Activated CD4-positive, alpha-beta T cell treated with anti-CD3 and anti-CD28 coated beads, Interleukin-2, amount 50 U/mL, for 4 hours (primary cell): ENCODE results near the gene ODC1.

ENCODE experiments used
- DNase-seq, 2 experiments: peaks; one replicate each; pipeline ENCODE4 v3.0.0-alpha.2; 2020

The ODC1 gene

DNA sequence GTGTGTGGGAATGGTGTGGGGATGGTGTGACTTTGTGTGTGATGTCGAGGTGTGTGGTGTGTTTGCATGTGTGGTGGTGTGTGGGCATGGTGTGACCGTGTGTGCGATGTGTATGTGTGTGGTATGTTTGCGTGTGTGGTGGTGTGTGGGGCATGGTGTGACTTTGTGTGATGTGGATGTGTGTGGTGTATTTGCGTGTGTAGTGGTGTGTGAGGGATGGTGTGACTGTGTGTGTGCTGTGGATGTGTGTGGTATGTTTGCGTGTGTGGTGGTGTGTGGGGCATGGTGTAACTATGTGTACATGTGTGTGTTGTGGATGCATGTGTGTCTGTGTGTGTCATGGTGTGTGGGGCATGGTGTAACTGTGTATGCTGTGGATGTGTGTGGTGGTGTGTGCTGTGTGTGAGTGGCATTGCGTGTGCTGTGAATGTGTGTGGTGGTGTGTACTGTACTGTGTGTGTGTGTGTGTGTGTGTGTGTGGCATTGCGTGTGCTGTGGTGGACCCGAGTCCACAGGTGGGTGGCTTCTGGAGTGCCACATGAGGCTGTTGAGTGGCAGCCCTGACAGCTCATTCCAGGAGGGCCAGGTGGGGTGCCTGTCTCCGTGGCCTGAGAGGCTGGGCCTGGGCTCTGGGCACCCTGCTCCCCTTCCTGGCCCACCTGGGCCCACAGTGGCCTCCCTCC, 14.7 kb downstream of the ODC1 start:
- DNase-seq = no peak

DNA sequence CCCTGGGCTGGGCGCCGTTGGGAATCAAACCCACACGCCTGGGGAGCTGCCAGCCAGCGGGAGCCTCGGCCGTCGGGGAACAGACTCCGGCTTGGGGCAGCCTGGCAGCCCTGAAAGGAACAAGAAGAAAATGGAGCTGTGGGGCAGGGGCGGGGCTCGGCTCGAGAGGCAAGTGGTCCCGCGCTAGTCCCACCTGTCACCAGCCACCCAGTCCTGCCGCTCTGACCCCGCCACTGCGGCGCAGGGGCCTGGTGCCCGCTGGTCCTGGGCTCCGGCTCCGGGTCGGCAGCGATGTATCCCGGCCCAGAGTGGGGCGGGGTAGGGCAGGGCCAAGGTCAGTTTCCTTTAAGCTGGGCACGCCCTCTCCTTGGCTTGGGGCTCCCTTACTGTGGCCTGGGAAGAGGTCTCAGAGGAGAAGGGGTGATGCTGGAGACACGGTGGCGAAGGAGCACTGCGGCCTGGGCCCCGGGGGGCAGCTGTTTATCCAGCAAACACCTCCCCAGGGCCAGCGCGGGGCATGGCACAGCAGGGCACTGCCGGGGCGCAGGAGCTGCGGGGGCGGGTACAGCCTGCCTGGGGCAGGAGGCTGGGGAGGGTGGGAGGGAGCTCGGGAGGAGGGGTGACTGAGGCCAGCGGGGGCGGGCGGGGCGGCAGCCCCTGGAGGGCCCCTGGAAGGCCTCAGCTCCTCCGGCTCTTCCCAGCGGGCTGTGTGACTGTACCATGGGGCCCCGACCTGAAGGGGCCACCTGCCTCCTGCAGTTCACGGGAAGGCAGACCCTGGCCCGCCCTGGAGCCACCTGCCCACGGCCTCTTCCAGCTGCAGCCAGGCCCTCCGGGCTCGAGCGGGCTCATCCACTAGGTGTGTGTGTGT, 15.6 kb downstream of the ODC1 start:
- DNase-seq = no peak

- DNase-seq = no peak
Measured at GRCh38 chr2:10431797-10432196, 16.3 kb downstream of the ODC1 start.

DNA sequence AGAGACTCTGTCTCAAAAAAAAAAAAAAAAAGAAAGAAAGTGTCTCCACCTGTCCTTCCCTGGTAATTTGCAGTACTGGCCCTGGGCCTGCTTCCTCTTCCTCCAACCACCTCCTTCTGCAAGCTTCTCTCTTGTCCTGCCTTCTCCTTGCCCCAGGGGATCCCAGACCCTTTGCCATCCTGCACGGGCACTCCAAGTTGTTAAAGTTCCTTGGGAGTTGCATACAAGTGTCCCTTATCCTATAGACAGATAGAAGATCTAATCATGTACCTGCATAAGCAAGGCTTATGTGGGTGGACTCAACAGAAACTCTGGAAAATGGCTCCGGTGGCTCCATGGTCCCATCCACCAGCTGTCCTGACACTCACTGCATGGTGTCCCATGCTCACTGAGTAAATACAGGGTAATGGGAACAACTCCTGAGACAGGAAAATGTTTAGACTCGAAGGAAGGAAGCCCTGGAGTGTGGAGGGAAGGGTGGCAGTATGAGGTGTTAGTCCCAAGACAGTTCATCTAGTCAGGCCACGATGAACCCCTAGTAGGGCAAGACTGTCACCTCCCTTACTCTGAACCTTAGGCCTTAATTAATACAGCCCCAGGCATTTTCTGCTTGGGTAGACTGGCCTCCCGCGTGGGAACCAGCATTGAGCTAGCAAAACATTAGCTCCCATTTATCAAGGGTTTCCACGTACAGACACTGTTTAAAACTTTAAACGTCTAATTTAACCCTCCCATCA, 17.1 kb downstream of the ODC1 start:
- no peak for DNase-seq

GRCh38 chr2:10428924-10429323, 19.2 kb downstream of the ODC1 start:
- DNase-seq = no peak

DNA sequence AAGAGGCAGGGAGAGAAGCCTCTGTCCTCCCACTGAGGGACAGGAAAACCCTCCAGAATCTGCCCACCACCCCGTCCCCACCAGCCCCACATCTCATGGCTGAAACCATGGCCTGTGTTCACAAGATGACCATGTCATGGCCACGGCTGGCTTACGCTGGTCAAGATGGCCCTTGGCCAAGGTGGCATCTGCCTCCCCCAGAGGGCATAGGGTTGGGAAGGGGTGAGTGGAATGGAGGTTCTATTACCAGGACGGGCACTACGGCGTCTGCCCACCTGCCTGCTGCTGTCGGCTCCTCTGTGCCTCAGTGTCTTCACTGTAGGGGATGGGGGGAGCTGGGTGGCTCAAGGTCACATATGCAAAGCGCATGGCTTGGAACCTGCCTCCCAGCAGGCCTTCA, 19.8 kb downstream of the ODC1 start:
- no peak for DNase-seq

DNA sequence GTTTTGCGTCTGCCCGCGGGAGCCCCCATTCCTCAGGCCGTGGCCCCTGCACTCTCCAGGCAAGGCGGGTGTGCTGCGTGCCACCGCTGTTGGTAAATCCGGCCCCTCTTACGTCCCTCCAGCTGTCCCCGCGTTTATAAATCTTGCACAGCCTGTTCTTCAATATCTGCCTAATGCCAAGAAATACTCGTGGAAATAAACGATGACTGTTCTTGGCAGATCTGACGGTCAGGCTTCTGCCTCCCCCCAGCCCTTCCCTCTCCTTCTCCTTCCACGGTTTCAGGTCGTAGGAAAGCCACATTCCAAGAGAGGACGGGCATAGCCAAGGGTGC, 20.5 kb downstream of the ODC1 start:
- no peak for DNase-seq

- no peak for DNase-seq
Measured at GRCh38 chr2:10426726-10427617, 21.2 kb downstream of the ODC1 start.

GRCh38 chr2:10425699-10426098, 22.4 kb downstream of the ODC1 start:
- no peak for DNase-seq

DNA sequence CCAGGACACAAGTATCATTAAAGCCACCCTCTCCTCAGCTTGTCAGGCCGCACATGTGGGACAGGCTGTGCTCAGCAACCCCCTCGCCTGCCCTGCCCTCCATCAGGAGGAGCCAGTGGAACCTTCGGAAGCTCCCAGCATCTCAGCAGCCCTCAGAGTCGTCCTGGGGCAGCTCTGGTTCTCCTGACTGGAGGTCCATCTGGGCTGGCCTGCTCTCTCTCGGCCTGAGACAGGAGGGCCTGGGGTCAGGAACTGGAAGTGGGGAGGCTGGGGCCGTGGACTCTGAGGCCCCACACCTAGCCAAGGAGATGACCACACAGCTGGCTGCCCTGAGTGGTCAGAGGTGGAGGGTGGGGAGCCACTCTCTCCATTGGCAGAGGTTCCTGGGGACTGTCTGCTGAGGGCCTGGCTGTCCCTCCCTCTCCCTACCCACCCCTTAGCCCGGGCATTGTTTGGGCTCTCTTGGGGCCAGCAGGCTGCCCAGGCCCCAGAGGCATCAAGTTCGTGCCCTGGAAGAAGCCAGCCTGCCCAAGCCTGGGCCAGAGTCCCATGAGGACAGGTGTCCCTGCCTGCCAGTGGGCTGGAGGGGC, 23.1 kb downstream of the ODC1 start:
- DNase-seq = no peak

- no peak for DNase-seq
Measured at GRCh38 chr2:10424051-10424450, 24.1 kb downstream of the ODC1 start.

- no peak for DNase-seq
Measured at GRCh38 chr2:10423400-10423774, 24.7 kb downstream of the ODC1 start.

DNA sequence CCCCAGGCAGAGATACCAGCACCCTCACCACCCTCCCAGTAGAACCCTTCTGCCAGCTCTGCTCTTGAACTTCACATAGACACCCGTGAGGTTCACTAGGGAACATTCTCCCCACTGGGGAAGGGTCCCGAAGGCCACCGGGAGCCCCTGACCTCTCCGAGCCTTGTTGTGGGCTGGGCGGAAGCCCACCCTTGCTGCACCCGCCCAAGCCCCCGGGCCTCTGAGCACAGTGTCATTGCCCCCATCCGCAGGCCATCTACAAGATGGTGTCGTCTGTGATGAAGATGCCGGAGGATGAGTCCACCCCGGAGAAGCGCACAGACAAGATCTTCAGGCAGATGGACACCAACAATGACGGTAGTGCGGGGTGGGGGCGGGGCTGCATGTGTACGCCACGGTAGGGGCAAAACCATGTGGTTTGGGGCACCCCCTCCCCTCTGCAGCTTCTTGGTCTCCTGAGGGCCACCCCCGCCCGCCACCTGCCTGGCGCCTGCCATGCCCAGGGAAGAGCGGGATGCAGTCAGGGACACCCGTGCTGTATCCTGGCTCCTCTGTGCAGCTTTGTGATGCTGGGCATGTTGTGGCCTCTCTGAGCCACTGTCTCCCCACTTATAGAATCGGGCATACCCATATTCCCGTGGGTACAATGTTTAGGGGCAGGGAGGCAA, 25.3 kb downstream of the ODC1 start:
- no peak for DNase-seq

DNA sequence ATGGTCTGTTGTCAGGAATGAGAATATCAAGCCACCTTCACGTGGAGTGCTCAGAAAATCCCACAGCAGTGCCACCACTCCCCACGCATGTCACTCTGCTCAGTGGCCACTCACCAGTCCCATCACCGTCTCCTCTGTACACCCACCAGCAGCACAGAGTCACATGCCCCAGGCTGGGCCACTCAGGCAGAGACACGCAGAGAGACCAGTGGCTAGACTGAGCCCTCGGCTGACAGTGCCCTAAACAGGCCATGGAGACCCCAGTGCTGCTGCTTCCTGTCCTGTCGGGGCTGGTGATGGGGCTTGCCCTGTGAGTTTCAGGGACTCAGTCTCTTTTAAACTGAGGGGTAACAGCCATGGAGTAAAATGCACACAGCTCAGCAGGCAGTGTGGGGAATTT, 25.9 kb downstream of the ODC1 start:
- DNase-seq = no peak

DNA sequence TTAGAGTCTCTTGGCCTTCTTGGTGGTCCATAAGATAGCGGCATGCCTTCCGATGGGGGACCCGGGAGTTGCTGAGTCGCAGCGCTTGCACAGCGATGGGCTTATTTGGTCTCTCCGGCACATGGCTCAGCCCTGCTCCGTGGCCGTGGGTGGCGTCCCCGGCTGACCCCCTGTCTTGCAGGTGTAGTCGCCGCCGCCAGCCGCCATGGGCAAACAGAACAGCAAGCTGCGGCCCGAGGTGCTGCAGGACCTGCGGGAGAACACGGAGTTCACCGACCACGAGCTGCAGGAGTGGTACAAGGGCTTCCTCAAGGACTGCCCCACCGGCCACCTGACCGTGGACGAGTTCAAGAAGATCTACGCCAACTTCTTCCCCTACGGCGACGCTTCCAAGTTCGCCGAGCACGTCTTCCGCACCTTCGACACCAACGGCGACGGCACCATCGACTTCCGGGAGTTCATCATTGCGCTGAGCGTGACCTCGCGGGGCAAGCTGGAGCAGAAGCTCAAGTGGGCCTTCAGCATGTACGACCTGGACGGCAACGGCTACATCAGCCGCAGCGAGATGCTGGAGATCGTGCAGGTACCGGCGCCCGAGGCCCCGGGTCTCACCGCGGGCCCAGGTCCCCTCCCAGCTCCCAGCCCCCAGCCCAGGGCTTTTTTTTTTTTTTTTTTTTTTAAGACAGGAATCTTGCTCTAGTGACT, 28.4 kb downstream of the ODC1 start:
- no peak for DNase-seq

GRCh38 chr2:10417551-10418335, 30.4 kb downstream of the ODC1 start:
- no peak for DNase-seq

DNA sequence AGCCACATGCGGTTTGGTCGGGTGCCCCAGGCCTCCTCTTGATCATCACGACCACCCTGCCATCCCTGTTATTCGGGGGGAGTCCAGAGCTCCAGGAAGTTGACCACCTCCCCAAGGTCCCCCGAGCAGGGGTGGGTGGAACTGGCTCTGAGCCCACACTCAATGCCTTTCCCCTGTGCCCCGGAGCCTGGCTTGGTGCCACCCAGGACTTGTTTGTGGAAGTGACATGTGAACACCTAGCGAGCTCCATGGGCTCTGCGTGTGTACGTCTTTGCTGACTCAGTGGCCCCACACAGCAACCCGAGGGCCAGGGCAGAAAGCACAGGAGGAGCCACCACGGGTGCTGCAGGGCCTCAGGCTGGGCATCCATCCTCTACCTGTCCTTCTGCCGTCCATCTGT, 32.5 kb downstream of the ODC1 start:
- DNase-seq = no peak

- no peak for DNase-seq
Measured at GRCh38 chr2:10415048-10415447, 33.1 kb downstream of the ODC1 start.

DNA sequence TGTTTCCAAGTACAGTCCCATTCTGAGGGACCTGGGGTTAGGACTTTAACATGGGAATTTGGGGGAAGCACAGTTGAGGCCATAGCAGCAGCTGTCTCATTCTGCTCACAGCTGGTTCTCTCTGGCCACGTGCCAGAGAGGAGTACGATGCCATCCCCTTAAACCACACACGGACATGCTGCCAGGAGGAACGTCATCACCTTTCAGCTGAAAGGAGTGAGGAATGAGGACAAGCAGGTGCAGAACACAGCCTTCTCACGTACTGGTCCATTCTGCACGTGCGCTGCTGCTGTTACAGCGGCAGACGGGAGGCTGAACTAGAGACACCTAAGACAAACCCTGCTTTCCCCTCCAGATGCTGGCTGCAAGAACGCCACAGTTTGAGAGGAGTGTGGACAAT, 33.5 kb downstream of the ODC1 start:
- no peak for DNase-seq

DNA sequence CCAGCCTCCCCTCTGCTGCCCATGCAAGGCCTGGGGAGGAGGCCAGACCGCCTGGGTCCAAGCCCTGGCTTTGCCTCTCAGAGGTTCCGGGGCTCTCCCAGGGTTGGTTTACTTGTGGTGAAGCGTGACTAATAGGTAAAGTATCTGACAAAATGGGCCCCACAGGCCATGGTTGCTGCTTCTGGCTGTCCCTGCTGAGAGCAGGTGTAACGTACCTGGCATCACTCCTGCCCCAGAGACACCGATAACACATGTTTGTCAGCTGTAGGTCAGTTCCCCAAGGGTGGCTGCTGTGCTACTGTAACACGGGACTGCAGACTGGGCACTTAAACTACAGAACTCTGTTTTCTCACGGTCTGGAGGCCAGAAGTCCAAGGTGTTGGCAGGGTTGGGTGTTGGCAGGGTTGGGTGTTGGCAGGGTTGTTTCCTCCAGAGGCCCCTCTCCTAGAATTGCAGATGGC, 34.1 kb downstream of the ODC1 start:
- DNase-seq = no peak
